22Rv1 (cell line): ENCODE data around the gene SCUBE1.

Experiments used
- CTCF ChIP-seq: fragments of 450-650 bp; IDR thresholded peaks from 2 replicates; pipeline ENCODE4 v1.5.1; 2017; ENCODE audit warnings: mild to moderate bottlenecking
- ZFX ChIP-seq: fragments of 450-650 bp; IDR thresholded peaks from 2 replicates; pipeline ENCODE4 v1.6.1; 2017; ENCODE audit warnings: antibody characterized with exemption, borderline replicate concordance

DNA sequence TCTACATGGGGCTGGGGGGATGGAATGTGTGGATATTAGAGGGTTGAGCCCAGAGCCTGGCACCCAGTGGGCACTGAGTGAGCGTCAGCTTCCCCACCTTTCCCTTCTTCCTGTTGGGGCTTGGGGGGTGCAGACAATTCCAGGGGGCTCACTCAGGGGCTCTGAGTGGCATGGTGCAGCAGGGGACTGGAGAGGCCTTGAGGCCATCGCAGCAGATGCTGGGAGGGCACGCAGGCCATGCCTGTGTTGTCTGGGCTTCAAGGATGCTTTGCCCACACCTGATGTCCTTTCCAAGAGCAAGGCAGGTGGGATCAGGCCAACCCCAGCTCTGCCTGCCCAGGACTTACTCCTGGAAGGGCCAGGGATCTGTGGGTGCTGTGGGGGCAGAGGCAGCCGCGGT, 145.0 kb downstream of the SCUBE1 start:
- TF ChIP-seq CTCF (no peak), ZFX (no peak)
